Gastrocnemius medialis (tissue), 4 donors: ENCODE data around the gene NUDCD2. TPM values are rescaled to one million over a fixed set of nuclear protein-coding genes. Genes with fewer than 3 reads are reported as not detected.
"Not testable (repeated sequence)": the region's sequence is repeated elsewhere in the genome, so short reads cannot be mapped to it uniquely, and the experiment has no call there.

ENCODE experiments used
- ATAC-seq, 2 donors: fragments of 150-250 bp; one replicate each; pipeline ENCODE4 v1.9.1; 2016
- DNase-seq, 2 donors: peaks; one replicate each; pipeline ENCODE4 v3.0.0-alpha.2; 2019
- H3K27ac ChIP-seq, 4 donors: fragments of 200-600 bp; sonication (generic); 1 replicate in 1 of 4; 2 replicates in 3 of 4; pipeline ENCODE4 v1.5.1; 2016 to 2018; ENCODE audit warnings: mild to moderate bottlenecking in 2 of 4, moderate library complexity in 1 of 4
- H3K27me3 ChIP-seq, 3 donors: fragments of 200-600 bp; sonication (generic) in 2 of 3; 1 replicate in 1 of 3; 2 replicates in 2 of 3; pipeline versions ENCODE4 v1.5.1 to v1.6.0; 2016 to 2019; ENCODE audit warnings: mild to moderate bottlenecking in 1 of 3, moderate library complexity in 1 of 3
- H3K36me3 ChIP-seq, 2 donors: fragments of 200-600 bp; sonication (generic) in 1 of 2; one replicate each; pipeline ENCODE4 v1.5.1; 2017 to 2018
- H3K4me1 ChIP-seq, 2 donors: fragments of 200-600 bp; sonication (generic) in 1 of 2; one replicate each; pipeline ENCODE4 v1.5.1; 2016 to 2017; ENCODE audit warnings: mild to moderate bottlenecking in 2 of 2
- H3K4me3 ChIP-seq, 4 donors: fragments of 200-600 bp; sonication (generic) in 3 of 4; 1 replicate in 1 of 4; 2 replicates in 3 of 4; pipeline ENCODE4 v1.5.1; 2016 to 2019; ENCODE audit warnings: mild to moderate bottlenecking in 2 of 4
- H3K9me3 ChIP-seq, 3 donors: fragments of 200-600 bp; sonication (generic) in 2 of 3; 1 replicate in 1 of 3; 2 replicates in 2 of 3; pipeline ENCODE4 v1.5.1; 2016 to 2019
- POLR2A ChIP-seq, 2 donors: fragments of 450-650 bp; IDR thresholded peaks; one replicate each; pipeline ENCODE4 v1.6.1; 2017; ENCODE audit warnings: antibody characterized with exemption in 2 of 2, mild to moderate bottlenecking in 2 of 2, moderate library complexity in 2 of 2
- in situ Hi-C, 4 donors: fragments of 200-750 bp; cut with MboI; loops; one replicate each; pipeline versions ENCODE4 v1.15.0 to v1.8.0; 2017; ENCODE audit warnings: low sequenced_read_pairs in 4 of 4
- intact Hi-C: fragments of 100-400 bp; cut with DNase I; formaldehyde crosslinking; loops from one replicate; pipeline ENCODE4 v1.15.1; 2023; ENCODE audit warnings: low total_unique reads
- total RNA-seq, 4 donors: library from RNA; depleted of rRNA; stranded (reverse); fragments of >200 nt; gene quantifications; one replicate each; pipeline versions ENCODE4 v1.1.0 to v1.2.3, GENCODE V29; 2016
- TF ChIP-seq, protein P1 (sequence below), 5 experiments: fragments of 450-650 bp in 3 of 5; fragments of 200-600 bp in 2 of 5; sonication (generic) in 2 of 5; IDR thresholded peaks in 4 of 5; conservative IDR thresholded peaks in 1 of 5; 1 replicate in 4 of 5; 2 replicates in 1 of 5; pipeline ENCODE4 v1.5.1; 2016 to 2019; ENCODE audit warnings: antibody characterized with exemption in 5 of 5, mild to moderate bottlenecking in 3 of 5, moderate library complexity in 3 of 5

NUDCD2 gene
- total RNA-seq, 4 donors from 2014 or later: 4.2 to 9.1 (median 5.1) TPM

DNA sequence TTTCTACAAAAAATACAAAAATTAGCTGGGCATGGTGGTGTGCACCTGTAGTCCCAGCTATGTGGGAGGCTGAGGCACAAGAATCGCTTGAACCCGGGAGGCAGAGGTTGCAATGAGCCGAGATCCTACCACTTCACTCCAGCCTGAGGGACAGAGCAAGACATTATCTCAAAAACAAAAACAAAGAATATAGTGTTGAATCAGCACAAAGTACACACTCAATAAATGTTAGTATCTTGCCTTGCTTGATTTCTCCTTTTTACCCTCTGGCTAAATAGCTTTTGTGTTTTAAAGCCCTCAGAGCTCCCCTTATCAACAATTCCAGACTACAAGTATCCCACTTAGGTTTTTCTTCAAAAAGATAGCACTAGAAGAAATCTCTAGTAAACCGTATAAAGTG lies 60.0 kb downstream of the NUDCD2 start:
- in situ Hi-C loops (no loop called here), intact Hi-C loops (no loop called here)
- H3K4me3 ChIP-seq: no peak overlapping the region

DNA sequence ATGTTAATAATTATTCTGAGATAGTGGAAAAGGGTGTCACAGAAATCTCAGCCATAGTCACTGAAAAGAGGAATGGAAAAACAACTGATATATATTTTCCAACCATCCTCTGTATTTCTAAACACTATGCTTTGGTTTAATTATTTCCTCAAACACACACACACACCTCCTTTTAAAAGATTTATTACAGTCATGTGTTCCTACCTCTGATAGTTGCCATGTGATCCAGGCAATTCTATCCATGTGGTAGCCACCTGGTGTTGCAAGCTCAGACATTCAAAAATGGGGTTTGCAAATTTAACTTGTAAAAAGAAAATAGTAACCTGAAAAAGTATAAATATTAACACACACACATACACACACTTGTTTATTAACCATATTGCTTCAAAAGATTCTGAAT lies 62.5 kb downstream of the NUDCD2 start:
- TF ChIP-seq POLR2A (IDR thresholded peaks at IDR 0.05): no peak
- TF ChIP-seq, protein P1, sequence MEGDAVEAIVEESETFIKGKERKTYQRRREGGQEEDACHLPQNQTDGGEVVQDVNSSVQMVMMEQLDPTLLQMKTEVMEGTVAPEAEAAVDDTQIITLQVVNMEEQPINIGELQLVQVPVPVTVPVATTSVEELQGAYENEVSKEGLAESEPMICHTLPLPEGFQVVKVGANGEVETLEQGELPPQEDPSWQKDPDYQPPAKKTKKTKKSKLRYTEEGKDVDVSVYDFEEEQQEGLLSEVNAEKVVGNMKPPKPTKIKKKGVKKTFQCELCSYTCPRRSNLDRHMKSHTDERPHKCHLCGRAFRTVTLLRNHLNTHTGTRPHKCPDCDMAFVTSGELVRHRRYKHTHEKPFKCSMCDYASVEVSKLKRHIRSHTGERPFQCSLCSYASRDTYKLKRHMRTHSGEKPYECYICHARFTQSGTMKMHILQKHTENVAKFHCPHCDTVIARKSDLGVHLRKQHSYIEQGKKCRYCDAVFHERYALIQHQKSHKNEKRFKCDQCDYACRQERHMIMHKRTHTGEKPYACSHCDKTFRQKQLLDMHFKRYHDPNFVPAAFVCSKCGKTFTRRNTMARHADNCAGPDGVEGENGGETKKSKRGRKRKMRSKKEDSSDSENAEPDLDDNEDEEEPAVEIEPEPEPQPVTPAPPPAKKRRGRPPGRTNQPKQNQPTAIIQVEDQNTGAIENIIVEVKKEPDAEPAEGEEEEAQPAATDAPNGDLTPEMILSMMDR (IDR thresholded peaks at IDR 0.05 in 4 of 5, conservative IDR thresholded peaks at IDR 0.05 in 1 of 5): no peak
- intact Hi-C loops (no loop called here), in situ Hi-C loops (no loop called here)
- Histone ChIP-seq H3K36me3 (no peaks in the 10 kb centered on the region), H3K27ac (no peak overlapping the region), H3K4me1 (no peaks in the 10 kb centered on the region), H3K27me3 (no peaks in the 10 kb centered on the region), H3K4me3 (no peak overlapping the region), H3K9me3 (no peaks in the 10 kb centered on the region)
- DNase-seq (no peak), ATAC-seq (no peak)

More for the DNA sequence above, 60.0 kb downstream of the NUDCD2 start:
- DNase-seq (no peak), ATAC-seq (no peak)
- Histone ChIP-seq H3K9me3 (no peaks in the 10 kb centered on the region), H3K27ac (no peak overlapping the region), H3K36me3 (no peaks in the 10 kb centered on the region), H3K4me1 (no peaks in the 10 kb centered on the region), H3K27me3 (no peaks in the 10 kb centered on the region)
- no peak for TF ChIP-seq POLR2A (IDR thresholded peaks at IDR 0.05)
- TF ChIP-seq, protein P1 (IDR thresholded peaks at IDR 0.05 in 4 of 5, conservative IDR thresholded peaks at IDR 0.05 in 1 of 5): no peak

DNA sequence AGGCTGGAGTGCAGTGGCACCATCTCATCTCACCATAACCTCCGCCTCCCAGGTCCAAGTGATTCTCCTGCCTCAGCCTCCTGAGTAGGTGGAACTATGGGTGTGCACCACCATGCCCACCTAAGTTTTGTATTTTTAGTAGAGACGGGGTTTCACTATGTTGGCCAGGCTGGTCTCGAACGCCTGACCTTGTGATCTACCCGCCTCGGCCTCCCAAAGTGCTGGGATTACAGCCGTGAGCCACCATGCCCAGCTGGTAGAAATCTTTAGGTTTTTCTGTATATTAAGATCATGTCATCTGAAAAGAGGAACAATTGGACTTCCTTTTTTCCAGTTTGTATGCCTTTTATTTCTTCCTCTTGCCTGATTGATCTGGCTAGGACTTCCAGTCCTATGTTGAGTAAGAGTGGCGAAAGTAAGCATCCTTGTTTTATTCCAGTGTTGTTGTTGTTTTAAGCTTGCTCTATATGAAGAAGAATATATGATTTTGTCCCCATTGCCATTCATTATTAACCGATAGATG lies 63.0 kb downstream of the NUDCD2 start:
- in situ Hi-C loops, H3K36me3 ChIP-seq, H3K27ac ChIP-seq, ATAC-seq, H3K27me3 ChIP-seq, H3K9me3 ChIP-seq, intact Hi-C loops, H3K4me3 ChIP-seq, H3K4me1 ChIP-seq, DNase-seq: not testable (repeated sequence)

Other genes starting within 250 kb of the NUDCD2 start
- gene CCNG1, start 22.5 kb downstream of the NUDCD2 start, total RNA-seq: 100 to 1,000 TPM in 3 of 4 donors, 10 to 100 TPM in 1; 63.7 to 125 (median 109) TPM
- gene HMMR, start 530 bp upstream of the NUDCD2 start, total RNA-seq: 1 to 10 TPM in 1 of 4 donors, under 1 TPM in 3; 0.12 to 1.3 (median 0.55) TPM
- 10 to 100 TPM; 26.6 to 44.7 (median 32.1) TPM for gene MAT2B, start 45.5 kb upstream of the NUDCD2 start, total RNA-seq